ENCODE results near the gene GPN3. TPM values are rescaled to one million over a fixed set of nuclear protein-coding genes. Genes with fewer than 3 reads are reported as not detected.
A peak's percentile ranks its signal among the peaks of the same experiment; 100 is the strongest.

The GPN3 gene
- total and polyA plus RNA-seq, 2 of the 13 experiments (the other 11 are each of a cell fraction or from before 2014, with no cell fraction given), result 28.7 to 29.5 TPM

GRCh38 chr12:110468214-110469048 is at the start of gene GPN3, which contains the start of gene FAM216A (continued):
- 0 out of 2 replicates have a peak, but pooled peaks have one; percentile 6 for TF ChIP-seq ZBTB44 (CRISPR knock-in tag; IDR thresholded peaks at IDR 0.05)
- TF ChIP-seq MIXL1 (CRISPR knock-in tag; IDR thresholded peaks at IDR 0.05), result peak; percentile 48; the same call in 1 of the 2 replicates
- no peak for TF ChIP-seq IRX3 (CRISPR knock-in tag; IDR thresholded peaks at IDR 0.05; ENCODE audit: borderline replicate concordance, low read depth)
- no peak for TF ChIP-seq ZNF713 (CRISPR knock-in tag; IDR thresholded peaks at IDR 0.05)
- peak; percentile 94 for TF ChIP-seq ARID4A (CRISPR knock-in tag; IDR thresholded peaks at IDR 0.05; ENCODE audit: borderline replicate concordance)
- TF ChIP-seq ZNF766 (CRISPR knock-in tag; IDR thresholded peaks at IDR 0.05; ENCODE audit: borderline replicate concordance), result 0 out of 2 replicates have a peak, but pooled peaks have one; percentile 3
- 0 out of 2 replicates have a peak, but pooled peaks have one; percentile 17 for TF ChIP-seq ZBED4 (CRISPR knock-in tag; IDR thresholded peaks at IDR 0.05; ENCODE audit: borderline replicate concordance)
- peak; percentile 72 for TF ChIP-seq POGK (CRISPR knock-in tag; conservative IDR thresholded peaks at IDR 0.05)
- peak; percentile 80 for TF ChIP-seq CREM (IDR thresholded peaks at IDR 0.05)
- no peak for TF ChIP-seq CREM (CRISPR knock-in tag; IDR thresholded peaks at IDR 0.05)
- TF ChIP-seq ATF3 (CRISPR knock-in tag; IDR thresholded peaks at IDR 0.05), result no peak; the same call in 1 of the 2 replicates
- peak; percentile 86 for TF ChIP-seq DMAP1 (CRISPR knock-in tag; IDR thresholded peaks at IDR 0.05)
- TF ChIP-seq ZSCAN22 (CRISPR knock-in tag; IDR thresholded peaks at IDR 0.05), result peak; percentile 22; the same call in 1 of the 2 replicates
- TF ChIP-seq CHCHD3 (CRISPR knock-in tag; IDR thresholded peaks at IDR 0.05), result peak; percentile 71; the same call in 1 of the 2 replicates
- 0 out of 2 replicates have a peak, but pooled peaks have one; percentile 62 for TF ChIP-seq GATA4 (IDR thresholded peaks at IDR 0.05; ENCODE audit: borderline replicate concordance, low read depth)
- TF ChIP-seq ZNF547 (CRISPR knock-in tag; IDR thresholded peaks at IDR 0.05), result peak; percentile 31

All from HepG2 (cell line).